Activated CD4-positive, alpha-beta T cell treated with anti-CD3 and anti-CD28 coated beads for 4 hours (primary cell): Measurements from ENCODE around the gene P4HA2.

ENCODE experiments used
- DNase-seq, 2 donors: peaks; one replicate each; pipeline ENCODE4 v3.0.0-alpha.2; 2020

Gene P4HA2

DNA sequence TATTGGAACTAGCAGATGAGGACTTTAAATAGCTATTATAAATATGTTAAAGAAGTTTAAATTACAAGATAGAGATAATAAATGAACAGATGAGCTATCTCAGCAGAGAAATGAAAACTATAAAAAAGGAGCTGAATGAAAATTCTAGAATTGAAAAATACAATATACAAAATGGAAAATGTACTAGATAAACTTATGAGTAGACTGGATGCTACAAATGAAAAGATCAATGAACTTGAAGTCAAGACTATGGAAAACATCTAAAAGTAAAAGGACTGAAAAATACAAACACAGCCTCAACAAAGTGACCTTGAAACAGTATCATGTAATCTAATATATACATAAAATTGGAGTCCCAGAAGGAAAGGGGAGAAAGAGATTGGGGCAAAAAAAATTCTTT is 19.2 kb upstream of the P4HA2 start:
- no peak for DNase-seq

DNA sequence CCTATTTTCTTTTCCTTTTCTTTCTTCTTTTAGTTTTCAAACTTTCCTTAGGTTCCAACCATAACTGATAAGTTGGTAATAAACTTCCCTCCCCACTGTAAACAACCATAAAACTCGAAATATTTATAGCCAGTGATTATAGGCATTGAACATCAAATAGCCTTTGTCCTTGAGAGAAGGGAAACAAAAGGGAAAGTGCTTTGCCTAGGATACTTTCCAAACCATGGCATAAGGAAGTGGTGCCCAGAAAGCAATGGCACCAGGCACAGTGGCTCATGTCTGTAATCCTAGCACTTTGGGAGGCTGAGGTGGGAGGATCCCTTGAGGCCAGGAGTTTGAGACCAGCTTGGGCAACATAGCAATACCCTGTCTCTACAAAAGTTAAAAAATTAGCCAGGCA is 17.9 kb upstream of the P4HA2 start:
- no peak for DNase-seq

DNA sequence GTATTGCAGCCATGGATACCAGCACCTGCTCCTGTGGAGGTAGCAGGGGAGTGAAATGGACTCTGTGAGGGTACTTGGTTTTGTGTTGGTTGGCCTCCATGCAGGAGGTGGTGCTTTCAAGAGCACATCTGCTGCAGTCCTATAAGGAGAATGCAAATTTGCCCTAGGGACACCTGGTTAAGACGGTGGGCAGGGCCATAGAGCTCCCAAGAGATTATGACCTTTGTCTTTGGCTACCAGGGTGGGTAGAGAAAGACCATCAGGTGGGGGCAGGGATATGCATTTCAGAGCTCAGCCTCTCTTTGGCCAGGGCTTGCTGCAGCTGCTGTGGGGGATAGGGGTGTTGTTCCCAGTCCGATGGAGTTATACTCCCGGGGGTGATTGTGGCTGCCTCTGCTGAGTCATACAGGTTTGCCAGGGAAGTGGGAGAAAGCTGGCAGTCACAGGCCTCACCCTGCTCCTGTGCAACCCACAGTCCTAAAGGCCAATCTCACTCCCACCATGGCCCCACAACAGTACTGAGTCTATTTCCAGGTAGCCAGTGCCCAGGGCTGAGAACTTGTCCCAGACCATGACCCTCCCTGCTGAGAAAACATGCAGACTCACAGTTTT is 15.8 kb upstream of the P4HA2 start:
- no peak for DNase-seq

DNA sequence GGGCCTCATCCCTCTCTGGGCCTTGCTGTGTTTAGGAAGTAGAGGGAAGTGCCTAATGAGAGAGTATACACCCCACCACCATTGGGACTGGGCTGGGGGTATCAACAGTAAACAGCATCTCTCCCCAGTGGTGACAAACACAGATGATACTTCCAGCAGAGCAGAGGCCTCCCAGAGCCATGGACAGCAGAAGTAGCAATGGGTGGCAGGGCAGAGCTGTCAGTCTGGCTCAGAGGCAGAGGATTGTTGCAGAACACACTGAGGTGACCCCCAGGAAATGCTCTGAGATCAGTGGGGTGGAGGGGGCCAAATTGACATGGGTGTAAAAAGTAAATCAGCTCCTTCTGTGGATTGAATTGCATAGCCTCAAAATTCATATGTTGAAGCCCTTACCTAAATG is 12.1 kb upstream of the P4HA2 start:
- no peak for DNase-seq

DNA sequence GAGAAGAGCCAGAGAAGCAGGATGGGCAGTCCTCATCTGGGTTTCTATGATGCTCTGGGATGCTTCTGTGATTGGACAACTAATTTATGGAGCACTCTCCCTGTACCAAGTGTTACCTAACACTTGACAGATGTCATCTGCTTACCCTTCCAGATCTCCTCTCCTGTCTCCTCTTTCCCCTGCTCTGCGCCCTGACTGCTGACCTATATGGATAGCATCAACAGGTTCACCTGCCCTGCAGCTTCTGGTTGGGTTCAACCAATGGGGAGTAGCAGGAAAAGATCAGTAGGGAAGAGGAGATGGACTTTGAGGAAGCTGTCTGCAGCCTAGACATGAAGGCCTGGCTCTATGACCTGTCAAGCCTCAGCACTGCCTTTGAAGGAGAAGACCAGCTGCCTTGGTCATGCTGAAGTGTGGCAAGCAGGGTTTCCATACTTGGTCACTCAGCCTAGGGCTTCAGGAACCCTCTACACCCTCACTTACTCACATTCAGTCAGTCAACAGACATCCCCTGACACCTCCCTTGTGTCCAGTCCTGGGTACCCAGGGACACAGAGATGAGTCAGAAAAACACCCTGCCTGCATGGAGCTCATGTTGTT is 11.3 kb upstream of the P4HA2 start:
- DNase-seq, result no peak

DNA sequence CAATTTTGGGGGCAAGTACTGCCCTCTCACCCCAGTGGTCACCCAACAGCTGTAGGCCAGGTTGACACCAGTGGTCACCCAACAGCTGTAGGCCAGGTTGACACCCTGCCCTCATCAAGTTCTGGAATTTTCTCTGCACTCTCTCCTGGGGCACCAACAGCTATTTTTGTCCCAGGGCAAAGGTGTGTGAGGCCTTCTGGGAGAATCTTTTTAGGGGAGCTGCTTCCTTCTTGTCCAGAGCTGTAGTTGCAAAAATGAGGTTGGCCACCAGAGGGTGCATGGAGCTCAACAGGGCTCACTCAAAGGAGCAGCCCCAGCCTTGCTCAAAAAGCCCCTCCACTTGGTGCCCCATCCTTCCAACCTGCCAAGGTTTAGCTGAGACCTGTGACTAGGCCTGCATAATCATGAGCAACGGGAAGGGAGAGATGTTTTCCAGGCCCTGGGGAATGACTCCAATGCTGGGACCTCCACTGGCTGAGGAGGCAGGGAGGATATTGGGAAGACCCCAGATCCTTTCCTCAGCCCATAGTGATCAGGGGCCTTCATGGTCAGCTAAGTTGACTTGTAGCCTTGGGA is 10.6 kb upstream of the P4HA2 start:
- peak; percentile 55 to 79 for DNase-seq

DNA sequence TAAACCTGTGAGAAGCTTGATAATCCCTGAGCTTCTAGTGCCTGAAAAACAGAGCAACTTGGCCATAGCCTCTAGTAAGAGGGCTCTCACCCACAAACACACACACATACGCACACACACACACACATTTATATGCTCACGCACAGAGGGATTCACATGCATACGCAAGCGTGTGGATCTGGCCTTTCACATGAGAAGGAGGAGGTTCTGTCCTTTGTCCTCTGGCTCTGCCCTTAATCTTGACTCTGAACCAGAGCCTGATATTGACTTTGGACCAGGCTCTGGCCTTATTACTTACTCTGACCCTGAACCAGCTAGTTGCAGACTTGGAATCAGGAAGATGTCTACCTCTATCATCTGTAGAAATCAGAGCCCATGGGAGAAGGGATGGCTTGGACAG is 10.0 kb upstream of the P4HA2 start:
- no peak for DNase-seq

DNA sequence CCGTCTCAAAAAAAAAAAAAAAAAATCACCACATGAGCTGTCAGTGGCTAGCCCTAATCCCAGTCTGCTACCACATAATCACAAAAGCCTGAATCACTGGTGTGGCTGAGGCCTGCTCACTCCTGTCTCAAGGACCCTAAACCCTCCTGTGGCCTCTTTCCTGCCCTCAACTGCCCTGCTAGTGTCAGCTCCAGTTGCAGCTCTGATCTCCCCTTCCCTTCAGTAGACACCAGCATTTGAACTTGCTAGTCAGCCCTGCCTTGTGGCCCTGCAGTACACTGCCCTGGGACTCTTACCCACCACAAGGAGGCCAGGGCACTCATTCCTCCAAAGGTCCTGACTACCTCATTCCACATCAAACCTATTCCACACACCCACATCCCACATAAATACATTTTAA is 9.5 kb upstream of the P4HA2 start:
- DNase-seq, result no peak

DNA sequence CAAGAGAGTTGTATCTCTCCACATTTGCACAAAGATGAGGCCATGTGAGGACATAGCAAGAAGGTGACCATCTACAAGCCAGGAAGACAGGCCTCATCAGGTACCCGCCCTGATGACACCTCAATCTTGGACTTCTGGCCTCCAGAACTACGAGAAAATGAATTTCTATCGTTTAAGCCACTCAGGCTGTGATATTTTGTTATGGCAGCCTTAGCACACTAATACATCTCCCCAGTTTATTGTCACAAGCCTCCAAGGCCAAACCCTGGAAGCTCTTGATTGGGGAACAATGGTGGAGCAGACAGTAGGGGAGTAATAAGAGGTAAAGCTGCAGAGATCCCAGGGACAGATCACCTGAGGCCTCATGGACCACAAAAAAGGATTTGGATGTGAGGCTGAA is 7.7 kb upstream of the P4HA2 start:
- DNase-seq, result no peak

DNA sequence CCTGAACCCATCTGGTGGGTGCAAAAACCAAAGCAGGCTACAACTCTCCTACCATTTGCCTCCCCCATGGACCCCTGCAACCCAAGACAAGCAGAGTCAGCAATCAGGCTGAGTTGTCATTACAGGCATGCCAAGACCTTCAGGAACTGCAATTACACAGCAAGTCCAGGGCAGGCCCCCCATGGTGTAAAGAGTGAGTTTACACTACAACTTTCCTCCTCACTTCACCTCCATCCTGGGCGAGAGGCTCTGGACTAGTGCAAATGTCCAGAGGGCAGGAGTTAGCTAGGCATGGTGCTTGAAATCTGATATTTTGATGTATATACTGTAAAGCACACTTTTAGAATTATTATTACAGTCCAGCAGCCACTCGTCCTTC is 7.0 kb upstream of the P4HA2 start:
- no peak for DNase-seq

DNA sequence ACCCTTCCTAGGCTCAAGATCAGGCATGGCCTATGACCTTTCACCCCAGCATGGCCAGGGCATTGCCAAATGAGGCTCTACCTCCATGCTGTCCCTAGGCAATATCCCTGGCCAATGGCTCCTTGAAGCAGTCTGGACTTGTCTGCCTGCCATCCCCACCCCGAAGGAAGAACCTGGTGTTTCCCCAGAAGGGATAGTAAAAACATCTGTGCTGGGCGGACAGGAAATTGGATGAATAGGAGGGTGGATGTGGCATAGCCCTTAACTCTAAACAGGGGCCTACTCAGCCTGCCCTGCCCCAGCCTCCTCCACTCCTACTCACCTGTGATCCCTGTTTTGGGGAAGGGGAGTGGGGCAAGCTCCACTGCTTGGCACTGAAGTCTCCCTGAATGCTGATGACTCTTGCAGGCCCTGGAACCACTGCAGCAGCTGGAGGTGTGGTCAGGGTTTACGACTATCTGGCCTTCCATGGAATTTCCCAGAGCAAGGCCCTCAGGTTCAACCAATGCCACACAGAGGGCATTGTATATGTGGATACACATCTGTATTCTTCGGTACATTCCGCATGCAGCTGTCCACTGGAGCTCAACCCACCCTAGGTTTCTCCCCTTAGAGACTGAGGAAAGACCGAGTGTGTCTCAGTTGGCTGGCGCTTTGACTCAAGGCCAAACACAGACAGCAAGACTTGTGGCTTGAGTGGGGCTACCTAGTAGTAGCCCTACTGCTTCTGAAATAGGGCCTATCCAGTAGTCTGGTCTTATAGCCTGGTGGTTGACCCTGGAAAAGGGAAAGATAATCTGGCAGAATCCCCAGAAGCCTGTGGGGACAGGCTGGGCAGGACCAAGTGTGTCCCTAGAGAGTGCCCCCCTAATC is 6.4 kb upstream of the P4HA2 start:
- no peak for DNase-seq

DNA sequence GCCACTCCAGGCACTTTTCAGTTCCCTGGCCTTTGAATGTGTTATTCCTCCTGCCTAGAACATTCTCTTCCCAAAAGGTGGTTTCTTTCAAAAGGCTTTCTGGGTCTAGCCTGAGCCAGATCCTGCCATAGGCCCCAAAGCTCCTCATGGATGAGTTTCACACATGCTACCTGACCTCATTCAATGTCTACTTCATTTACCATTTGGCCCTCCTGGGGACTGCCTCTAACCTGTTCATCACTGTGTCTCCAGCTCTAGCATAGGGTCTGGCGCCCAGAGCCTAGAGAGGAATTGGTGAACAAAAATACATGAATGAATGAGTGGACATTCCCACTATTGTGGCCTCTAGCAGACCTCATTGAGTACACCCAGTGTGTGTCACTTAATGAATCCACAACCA is 5.4 kb upstream of the P4HA2 start:
- DNase-seq, result no peak

DNA sequence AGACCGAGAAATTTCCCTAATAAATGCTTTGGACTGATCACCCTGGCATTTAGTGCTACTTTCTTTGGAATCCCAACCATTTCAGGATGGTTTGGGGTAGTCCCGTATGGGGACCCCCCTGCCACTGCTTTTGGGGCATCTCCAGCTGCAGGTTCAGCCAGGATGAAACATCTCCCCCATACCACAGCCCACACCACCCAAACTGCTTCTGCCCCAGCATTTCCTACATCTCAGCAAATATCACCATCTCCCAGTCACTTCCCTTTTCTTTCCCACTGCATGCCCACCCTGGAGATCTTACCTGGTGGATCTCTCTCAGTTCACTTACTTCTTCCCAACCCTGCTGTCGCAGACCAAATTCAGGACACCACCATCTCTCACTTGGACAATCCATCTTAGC is 4.8 kb upstream of the P4HA2 start:
- no peak for DNase-seq

DNA sequence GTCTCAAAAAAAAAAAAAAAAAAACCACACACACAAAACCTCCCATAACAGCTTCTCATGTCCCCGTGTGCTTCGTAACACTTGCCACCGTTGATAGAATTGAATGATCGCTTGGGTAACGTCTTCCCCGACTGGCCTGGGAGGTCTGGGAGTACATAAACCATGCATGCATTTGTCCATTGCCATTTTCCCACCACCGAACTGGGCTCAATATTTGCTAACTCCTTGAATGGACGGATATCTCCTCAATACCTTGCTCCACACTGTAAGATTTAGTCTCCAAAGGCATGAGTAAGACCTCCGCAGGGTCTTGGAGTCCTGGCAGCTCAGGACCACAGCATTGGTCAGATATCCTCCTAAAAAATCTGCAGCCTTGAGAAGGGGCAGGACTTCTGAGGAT is 3.2 kb upstream of the P4HA2 start:
- DNase-seq, result no peak

DNA sequence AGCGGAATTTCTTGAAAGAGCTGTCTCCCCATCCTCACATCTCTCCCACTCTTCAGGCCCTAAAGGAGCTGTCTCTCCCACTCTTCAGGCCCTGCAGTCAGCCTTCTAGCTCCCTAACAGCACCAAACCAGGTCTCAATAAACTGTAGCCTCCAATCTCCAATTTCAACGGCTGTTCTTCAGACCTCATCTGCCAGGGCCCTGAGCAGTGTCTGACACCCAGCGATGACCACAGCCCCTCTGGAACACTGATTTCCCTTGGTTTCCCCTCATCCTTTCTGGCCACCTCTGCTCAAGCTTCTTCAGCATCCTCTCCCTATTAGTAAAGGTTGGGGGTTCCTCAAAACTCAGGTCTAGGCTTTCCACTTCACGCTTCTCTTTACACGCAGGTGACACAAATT is 1.6 kb upstream of the P4HA2 start:
- no peak for DNase-seq

DNA sequence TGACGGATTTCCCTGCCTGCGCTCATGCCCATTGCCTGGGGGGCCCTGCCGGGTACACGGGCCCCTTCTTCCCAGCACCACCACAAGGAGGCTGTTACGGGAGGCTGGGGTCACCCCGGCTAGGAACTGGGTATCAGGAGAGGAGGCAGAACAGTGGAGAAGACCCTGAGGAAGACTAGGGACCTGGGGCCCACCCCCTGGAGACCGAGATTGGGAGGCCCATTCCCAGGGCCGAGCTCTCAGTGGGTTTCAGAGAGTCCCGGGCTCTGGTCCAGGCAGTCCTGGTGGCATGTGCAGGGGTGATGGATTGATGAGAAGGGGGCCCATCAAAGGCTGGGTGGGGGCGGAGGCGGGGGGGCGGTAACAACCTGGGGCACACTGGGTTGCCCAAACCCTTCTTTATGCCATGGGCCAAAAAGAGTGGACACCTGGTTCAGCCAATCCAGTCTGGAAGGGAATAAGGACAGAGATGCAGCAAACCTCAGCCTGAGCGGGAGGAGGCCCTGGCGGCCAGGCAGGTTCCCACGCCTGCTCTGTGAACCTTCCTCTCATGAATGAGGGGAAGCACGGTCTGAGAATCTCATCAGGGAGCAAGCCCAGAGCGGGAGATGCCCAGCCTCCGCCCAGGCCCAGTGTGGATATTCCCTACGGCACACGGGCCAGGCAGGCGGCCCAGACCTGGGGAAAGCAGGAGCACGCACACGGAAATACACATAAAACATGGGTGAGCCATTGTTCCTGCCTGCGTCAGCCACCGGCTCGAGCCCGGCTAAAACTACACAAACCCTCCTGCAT is 785 bp upstream of the P4HA2 start:
- no peak for DNase-seq

DNA sequence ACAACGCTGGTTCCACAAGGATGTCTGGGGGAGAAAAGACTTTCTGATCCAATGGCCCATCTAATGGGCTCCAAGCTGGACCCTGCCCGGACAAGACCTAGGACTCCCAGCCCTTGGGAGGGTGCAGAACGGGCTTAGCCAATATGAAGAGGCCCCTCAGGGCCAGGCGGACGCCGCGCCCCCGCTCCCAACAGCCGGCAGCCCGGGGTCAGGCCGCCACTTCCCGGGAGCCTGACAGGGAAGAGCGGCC is 493 bp downstream of the P4HA2 start:
- no peak for DNase-seq

DNA sequence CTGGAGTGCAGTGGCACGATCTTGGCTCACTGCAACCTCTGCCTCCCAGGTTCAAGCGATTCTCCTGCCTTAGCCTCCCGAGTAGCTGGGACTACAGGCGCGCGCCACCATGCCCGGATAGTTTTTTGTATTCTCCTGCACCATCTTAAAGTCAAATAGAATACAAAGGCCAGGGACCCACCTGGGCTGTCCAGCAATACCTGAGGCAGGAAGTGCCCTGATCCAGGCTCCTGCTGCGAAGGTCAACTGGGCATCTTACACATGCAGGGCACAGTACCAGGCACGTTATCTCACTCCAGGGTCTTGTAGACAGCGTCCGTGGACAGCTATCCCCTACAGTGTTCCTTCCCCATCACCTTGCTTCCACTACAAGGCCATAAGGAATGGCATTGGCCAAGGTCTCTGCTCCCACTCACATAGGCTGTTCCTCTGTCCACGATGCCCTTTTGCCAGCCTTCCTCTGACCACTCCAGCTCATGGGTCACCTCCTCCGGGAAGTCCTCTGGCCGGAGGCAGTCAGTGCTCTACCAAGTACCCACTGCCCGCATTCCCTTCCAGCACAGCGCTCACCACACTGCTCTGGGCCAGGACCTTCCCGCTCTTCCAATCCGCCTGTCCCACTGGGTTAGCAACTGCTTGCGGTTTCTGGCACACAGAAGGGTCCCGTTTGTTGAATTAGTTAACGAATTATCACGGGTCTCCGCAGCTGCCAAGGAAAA is 978 bp downstream of the P4HA2 start:
- DNase-seq, result no peak

DNA sequence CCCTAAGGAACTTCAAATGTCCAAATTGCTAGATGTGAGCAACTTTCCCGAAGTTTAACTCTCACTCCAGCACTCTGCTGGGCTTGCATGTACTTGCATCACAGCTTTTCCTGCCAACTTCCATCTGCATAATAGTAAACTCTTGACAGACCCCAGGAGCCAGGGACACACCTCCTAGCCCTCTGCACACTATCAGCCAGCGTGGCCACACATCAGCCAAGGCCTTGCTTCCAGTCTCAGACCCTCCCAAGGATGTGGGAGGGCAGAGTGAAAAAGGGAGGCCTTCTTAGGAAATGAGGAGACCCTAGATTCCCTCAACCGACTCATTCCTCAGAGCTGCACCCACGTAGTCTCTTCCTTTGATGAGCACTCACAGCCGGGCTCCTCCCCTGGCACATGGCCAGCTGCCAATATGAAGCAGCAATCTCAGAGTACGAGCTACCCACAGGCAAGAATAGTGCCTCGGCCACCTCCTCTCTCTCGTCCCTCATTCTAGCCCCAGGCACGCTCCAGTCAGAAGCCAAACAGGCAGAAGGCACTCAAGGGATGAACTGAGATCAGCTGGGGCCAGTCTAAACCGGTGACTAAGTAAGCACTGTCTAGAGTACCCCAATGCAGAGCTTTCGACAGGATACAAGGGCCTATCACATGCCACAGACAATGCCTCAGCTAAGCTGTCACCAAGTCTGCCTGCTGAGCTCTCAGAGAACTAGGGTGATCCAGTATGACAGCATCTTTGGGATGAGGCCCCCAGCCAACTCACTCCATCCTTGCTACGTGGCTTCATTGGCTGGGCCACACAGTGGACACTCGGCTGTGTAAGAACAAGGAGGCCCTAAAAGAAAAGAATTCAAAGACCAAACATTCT is 2.3 kb downstream of the P4HA2 start:
- DNase-seq, result peak; percentile 27 to 35

DNA sequence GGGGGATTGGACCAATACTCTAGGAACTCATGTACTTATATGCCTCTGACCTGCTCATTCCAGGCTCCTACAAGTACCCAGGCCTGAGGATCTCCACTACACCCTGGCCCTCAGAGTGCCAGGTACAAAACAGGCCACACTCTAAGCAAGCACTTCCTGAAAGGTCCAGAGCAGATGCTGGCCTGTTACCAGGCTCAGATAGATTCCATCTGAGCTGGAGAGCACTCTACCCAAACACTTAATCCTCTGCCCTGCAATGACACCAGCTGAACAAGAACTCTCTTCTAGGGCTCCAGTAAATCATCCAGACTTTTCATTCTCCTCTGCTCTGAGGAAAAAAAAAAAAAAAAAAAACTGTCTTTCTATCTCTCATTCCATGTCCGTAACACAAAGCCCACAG is 2.9 kb downstream of the P4HA2 start:
- DNase-seq, result no peak

DNA sequence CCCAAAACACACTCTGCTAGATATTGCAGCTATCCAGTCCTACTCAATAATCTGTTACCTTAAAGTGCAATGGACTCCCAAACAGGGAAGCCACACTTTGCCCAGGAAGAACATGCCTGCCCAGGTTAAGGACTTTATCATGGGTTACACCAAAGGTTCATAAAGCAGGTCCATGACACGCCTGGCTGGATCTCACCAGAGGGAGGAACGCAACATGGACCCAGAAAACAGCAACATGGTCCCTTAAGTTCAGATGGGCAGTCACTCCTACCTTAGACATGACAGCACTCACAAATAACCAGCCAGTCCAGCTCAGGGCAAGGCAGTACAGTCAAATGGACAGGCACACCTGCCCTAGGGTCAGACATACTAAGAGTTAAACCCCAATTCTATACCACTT is 3.8 kb downstream of the P4HA2 start:
- no peak for DNase-seq

DNA sequence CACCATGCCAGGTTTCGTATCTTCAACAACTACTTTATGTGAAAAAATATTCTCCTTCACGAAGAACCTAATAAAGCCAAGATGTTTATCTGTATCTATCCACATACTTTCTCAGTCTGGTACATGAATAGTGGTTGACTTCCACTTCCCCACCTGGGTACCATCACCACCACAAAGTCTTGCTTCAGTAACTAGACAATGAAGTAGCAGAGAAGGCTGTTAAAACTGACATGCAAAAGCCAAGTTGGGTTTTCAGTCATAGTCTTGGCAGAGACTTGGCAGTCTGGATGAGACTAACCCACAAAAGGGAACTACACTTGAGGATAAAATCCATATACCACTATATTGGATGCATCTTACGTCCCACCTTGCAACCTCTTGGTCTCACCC is 5.0 kb downstream of the P4HA2 start:
- DNase-seq, result no peak
